Upper lobe of right lung (tissue), 1 donor: ENCODE results near the gene CAVIN3. TPM values are rescaled to one million over a fixed set of nuclear protein-coding genes. Genes with fewer than 3 reads are reported as not detected.

ENCODE experiments used
- ATAC-seq: fragments of 200-7000 bp; cut with Tn5 transposase; one replicate; pipeline ENCODE4 v1.9.1; 2020; ENCODE audit warnings: mild to moderate bottlenecking, moderate library complexity
- DNase-seq: peaks from one replicate; pipeline ENCODE4 v3.0.0-alpha.2; 2020
- H3K27ac ChIP-seq: fragments of 200-600 bp; one replicate; pipeline ENCODE4 v1.8.0; 2022
- H3K27me3 ChIP-seq: fragments of 200-600 bp; one replicate; pipeline ENCODE4 v1.8.0; 2022; ENCODE audit warnings: mild to moderate bottlenecking
- H3K36me3 ChIP-seq: fragments of 200-600 bp; one replicate; pipeline ENCODE4 v1.8.0; 2022
- H3K4me1 ChIP-seq: fragments of 200-600 bp; one replicate; pipeline ENCODE4 v1.8.0; 2022
- H3K4me3 ChIP-seq: fragments of 200-600 bp; one replicate; pipeline ENCODE4 v1.8.0; 2022; ENCODE audit warnings: mild to moderate bottlenecking
- H3K9me3 ChIP-seq: fragments of 200-600 bp; one replicate; pipeline ENCODE4 v1.8.0; 2022
- intact Hi-C: fragments of 100-400 bp; cut with DNase I; formaldehyde crosslinking; loops from one replicate; pipeline ENCODE4 v1.11.0; 2022
- total RNA-seq: library from RNA; stranded (reverse); fragmentation: NEBNext Ultra II Directional; extraction: Animal tissue kit (Norgen Biotek cat#: 25700); gene quantifications from one replicate; pipeline ENCODE4 v1.2.1, GENCODE V29; 2021
- TF ChIP-seq, protein P1 (sequence below): fragments of 200-600 bp; IDR thresholded peaks from one replicate; pipeline ENCODE4 v1.8.0; 2022; ENCODE audit warnings: antibody characterized with exemption
- donor health status: DM: no; HTN: yes; CAD: no; lungs with severe emphysema.

Gene CAVIN3
- total RNA-seq, 1 donor from 2014 or later: 48.8 TPM

DNA sequence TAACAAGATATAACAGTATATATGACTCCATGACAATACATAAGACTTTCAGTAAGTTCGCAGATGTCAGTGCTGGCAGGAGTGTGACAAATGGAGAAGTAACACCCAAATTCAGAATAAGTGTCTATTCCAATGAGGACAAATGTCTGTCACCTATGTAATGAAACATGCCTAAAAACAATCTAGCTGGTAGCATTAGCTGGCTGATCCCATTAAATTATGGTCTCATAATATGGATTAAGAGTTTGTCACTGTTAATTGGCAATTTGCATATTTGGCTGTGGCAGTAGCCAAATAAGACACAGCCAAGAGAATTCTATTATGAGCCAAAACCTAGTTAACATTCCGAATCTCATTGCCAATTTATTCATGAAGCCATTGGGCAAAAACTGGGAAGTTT, 30.2 kb upstream of the CAVIN3 start:
- Histone ChIP-seq H3K9me3 (no peaks in the 10 kb centered on the region), H3K4me3 (no peak overlapping the region), H3K27me3 (no peaks in the 10 kb centered on the region), H3K27ac (no peak overlapping the region), H3K4me1 (no peaks in the 10 kb centered on the region), H3K36me3 (no peaks in the 10 kb centered on the region)
- intact Hi-C loops: no loop called here
- TF ChIP-seq, protein P1, sequence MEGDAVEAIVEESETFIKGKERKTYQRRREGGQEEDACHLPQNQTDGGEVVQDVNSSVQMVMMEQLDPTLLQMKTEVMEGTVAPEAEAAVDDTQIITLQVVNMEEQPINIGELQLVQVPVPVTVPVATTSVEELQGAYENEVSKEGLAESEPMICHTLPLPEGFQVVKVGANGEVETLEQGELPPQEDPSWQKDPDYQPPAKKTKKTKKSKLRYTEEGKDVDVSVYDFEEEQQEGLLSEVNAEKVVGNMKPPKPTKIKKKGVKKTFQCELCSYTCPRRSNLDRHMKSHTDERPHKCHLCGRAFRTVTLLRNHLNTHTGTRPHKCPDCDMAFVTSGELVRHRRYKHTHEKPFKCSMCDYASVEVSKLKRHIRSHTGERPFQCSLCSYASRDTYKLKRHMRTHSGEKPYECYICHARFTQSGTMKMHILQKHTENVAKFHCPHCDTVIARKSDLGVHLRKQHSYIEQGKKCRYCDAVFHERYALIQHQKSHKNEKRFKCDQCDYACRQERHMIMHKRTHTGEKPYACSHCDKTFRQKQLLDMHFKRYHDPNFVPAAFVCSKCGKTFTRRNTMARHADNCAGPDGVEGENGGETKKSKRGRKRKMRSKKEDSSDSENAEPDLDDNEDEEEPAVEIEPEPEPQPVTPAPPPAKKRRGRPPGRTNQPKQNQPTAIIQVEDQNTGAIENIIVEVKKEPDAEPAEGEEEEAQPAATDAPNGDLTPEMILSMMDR: no peak
- DNase-seq: no peak
- ATAC-seq: no peak

DNA sequence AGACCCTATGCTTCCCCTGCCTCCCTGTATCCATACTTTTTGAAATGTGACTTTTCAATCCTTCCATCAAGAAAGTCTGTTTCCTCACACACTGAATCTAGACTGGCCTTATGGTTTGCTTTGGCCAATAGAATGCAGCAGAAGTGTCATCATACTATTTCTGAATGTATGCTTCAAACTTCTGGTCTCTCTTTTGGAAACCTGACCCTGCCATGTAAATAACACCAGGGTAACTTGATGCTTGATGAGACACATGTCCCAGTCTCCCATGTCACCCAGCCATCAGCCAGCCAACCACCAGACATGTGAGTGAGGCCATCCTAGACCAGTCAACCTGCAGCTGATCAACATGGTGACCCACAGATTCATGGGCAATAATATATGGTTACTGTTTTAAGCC, 29.7 kb upstream of the CAVIN3 start:
- DNase-seq (no peak), ATAC-seq (no peak)
- intact Hi-C loops: no loop called here
- H3K27ac ChIP-seq: no peak overlapping the region
- no peaks in the 10 kb centered on the region for H3K4me1 ChIP-seq
- H3K9me3 ChIP-seq: no peaks in the 10 kb centered on the region
- TF ChIP-seq, protein P1: no peak
- no peak overlapping the region for H3K4me3 ChIP-seq
- no peaks in the 10 kb centered on the region for H3K36me3 ChIP-seq
- H3K27me3 ChIP-seq: no peaks in the 10 kb centered on the region

DNA sequence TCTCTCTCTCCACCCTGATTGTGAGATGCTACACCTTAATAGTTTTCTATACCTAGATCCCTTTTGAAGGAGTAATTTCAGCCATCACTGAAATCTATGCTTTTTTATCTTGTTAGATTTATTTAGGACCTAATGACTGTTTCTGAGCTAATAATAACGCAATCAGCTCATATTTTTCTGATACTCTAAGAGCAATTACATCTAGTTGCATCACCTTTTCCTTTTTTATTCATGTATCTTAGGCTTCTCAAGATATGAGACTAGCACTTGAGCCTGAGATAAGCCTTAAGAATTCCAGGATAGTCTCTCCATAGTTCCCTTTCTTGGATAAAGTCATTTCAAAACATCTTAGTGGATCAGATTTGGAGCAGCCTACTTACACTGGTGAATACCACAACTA, 25.1 kb upstream of the CAVIN3 start:
- Histone ChIP-seq H3K9me3 (no peaks in the 10 kb centered on the region), H3K4me3 (no peak overlapping the region), H3K27ac (no peak overlapping the region), H3K4me1 (no peaks in the 10 kb centered on the region), H3K36me3 (no peaks in the 10 kb centered on the region), H3K27me3 (no peaks in the 10 kb centered on the region)
- DNase-seq: no peak
- intact Hi-C loops: loop anchor here (10.0 kb wide), 1 partner anchor 579 kb away; the partner anchor contains the start of genes OR2D3 and ZNF215
- TF ChIP-seq, protein P1: no peak
- no peak for ATAC-seq

DNA sequence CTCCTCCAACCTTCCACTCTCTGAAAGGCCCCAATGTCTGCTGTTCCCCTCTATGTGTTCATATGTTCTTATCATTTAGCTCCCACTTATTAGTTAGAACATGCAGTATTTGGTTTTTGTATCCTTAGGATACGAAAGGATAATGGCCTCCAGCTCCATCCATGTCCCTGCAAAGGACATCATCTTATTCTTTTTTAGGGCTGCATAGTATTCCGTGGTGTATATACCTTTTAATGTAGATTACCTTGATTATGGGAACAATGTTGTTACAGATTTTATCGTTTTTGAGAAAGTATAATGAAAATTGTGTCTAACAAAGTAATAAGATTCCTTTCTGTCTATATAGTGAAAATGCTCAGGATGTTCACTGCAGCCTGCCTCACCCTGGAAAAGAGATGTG, 16.0 kb upstream of the CAVIN3 start:
- ATAC-seq: no peak
- H3K27ac ChIP-seq: no peak overlapping the region
- H3K4me1 ChIP-seq: peaks cover 10% of the 10 kb centered on the region
- TF ChIP-seq, protein P1: no peak
- H3K9me3 ChIP-seq: no peaks in the 10 kb centered on the region
- intact Hi-C loops: no loop called here
- H3K36me3 ChIP-seq: no peaks in the 10 kb centered on the region
- DNase-seq: no peak
- no peak overlapping the region for H3K4me3 ChIP-seq
- H3K27me3 ChIP-seq: no peaks in the 10 kb centered on the region

DNA sequence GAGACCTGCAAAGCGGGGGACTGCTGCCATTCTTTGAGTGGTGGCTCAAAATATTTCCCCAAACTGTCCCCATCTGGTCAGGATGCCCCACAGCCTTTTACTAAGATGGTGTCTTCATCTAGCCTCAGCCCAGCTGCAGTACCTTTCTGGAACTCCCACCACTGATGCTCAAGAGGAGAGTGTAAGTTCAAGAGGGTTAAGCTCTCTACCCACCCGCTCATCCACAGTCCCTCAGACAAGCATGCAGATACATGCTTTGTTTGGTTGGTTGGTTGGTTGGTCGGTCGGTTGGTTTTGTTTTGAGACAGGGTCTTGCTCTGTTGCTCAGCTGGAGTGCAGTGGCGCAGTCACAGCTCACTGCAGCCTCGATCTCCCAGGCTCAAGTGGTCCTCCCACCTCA, 14.5 kb upstream of the CAVIN3 start:
- no peaks in the 10 kb centered on the region for H3K9me3 ChIP-seq
- TF ChIP-seq, protein P1: no peak
- H3K27ac ChIP-seq: no peak overlapping the region
- H3K4me3 ChIP-seq: no peak overlapping the region
- intact Hi-C loops: no loop called here
- no peak for ATAC-seq
- DNase-seq: no peak
- peaks cover 10% of the 10 kb centered on the region for H3K4me1 ChIP-seq
- H3K27me3 ChIP-seq: no peaks in the 10 kb centered on the region
- H3K36me3 ChIP-seq: no peaks in the 10 kb centered on the region

DNA sequence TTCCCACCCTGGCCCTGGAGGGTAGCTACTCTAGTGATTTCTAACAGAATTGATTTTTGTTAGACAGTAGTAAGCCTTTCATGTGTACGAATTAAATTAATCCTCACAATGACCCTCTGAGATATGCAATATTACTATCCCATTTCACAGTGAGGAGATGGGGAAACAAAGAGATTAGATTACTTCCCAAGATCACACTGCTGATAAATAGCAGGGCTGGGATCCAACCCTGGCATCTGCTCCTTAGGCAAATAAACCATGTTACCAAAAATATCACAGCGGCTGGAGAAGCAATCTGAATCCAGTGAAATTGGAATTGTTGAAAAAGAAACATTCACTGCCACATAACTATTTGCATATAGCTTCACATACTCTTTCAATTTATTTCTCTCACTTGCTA, 12.8 kb upstream of the CAVIN3 start:
- Histone ChIP-seq H3K9me3 (no peaks in the 10 kb centered on the region), H3K36me3 (no peaks in the 10 kb centered on the region), H3K27ac (no peak overlapping the region), H3K4me1 (peaks cover 10% of the 10 kb centered on the region), H3K27me3 (no peaks in the 10 kb centered on the region), H3K4me3 (no peak overlapping the region)
- DNase-seq (no peak), ATAC-seq (no peak)
- intact Hi-C loops: no loop called here
- TF ChIP-seq, protein P1: no peak
